T-helper 1 cell treated with Interleukin-12 subunit alpha and Interleukin-12 subunit beta and Interleukin-4 antibody, amounts not matched to agents 30 ng/mL and 1 ng/mL, for 36 hours (primary cell): ENCODE results near the gene MGLL. TPM values are rescaled to one million over a fixed set of nuclear protein-coding genes. Genes with fewer than 3 reads are reported as not detected.

Source experiments
- intact Hi-C: fragments of 100-400 bp; cut with micrococcal nuclease; formaldehyde crosslinking; loops from one replicate; pipeline ENCODE4 v1.15.1; 2024
- total RNA-seq: library from RNA; stranded (reverse); gene quantifications from 2 replicates; pipeline ENCODE4 v1.2.3, GENCODE V29; 2022

Gene MGLL
- total RNA-seq, 1 donor from 2014 or later, result 1.9 TPM

GRCh38 chr3:127743351-127744252 lies 78.7 kb downstream of the MGLL start:
- intact Hi-C loops, result no loop called here

- intact Hi-C loops, result no loop called here
Measured at GRCh38 chr3:127742580-127742979, 79.7 kb downstream of the MGLL start.

- intact Hi-C loops, result no loop called here
Measured at GRCh38 chr3:127741690-127742089, 80.6 kb downstream of the MGLL start.

- intact Hi-C loops, result no loop called here
Measured at GRCh38 chr3:127741246-127741645, 81.1 kb downstream of the MGLL start.

GRCh38 chr3:127740136-127740915 lies 82.0 kb downstream of the MGLL start:
- intact Hi-C loops, result no loop called here

GRCh38 chr3:127739347-127740135 lies 82.8 kb downstream of the MGLL start:
- intact Hi-C loops, result no loop called here

- intact Hi-C loops, result no loop called here
Measured at GRCh38 chr3:127738192-127738840, 84.0 kb downstream of the MGLL start.

- intact Hi-C loops, result no loop called here
Measured at GRCh38 chr3:127736801-127737539, 85.3 kb downstream of the MGLL start.

GRCh38 chr3:127735767-127736693 lies 86.3 kb downstream of the MGLL start:
- intact Hi-C loops, result no loop called here

GRCh38 chr3:127734754-127735473 lies 87.4 kb downstream of the MGLL start:
- intact Hi-C loops, result no loop called here

- intact Hi-C loops, result no loop called here
Measured at GRCh38 chr3:127734181-127734720, 88.1 kb downstream of the MGLL start.

GRCh38 chr3:127733781-127734180 lies 88.5 kb downstream of the MGLL start:
- intact Hi-C loops, result no loop called here

GRCh38 chr3:127732879-127733350 lies 89.4 kb downstream of the MGLL start:
- intact Hi-C loops, result no loop called here

GRCh38 chr3:127732303-127732702 lies 90.0 kb downstream of the MGLL start:
- intact Hi-C loops, result no loop called here

GRCh38 chr3:127731546-127732289 lies 90.6 kb downstream of the MGLL start:
- intact Hi-C loops, result no loop called here

- intact Hi-C loops, result no loop called here
Measured at GRCh38 chr3:127730666-127731295, 91.5 kb downstream of the MGLL start.

- intact Hi-C loops, result no loop called here
Measured at GRCh38 chr3:127730171-127730570, 92.1 kb downstream of the MGLL start.
